Body of pancreas (tissue), 4 donors: ENCODE results near the gene LRRFIP1.

Experiments
- CTCF ChIP-seq, 7 experiments: fragments of 450-650 bp in 4 of 7; fragments of 200-600 bp in 3 of 7; sonication (generic) in 3 of 7; IDR thresholded peaks; one replicate each; pipeline ENCODE4 v1.5.1; 2016 to 2019; ENCODE audit warnings: antibody characterized with exemption in 7 of 7
- POLR2A ChIP-seq, 3 donors: fragments of 450-650 bp; IDR thresholded peaks; one replicate each; pipeline ENCODE4 v1.6.1; 2016; ENCODE audit warnings: antibody characterized with exemption in 3 of 3, mild to moderate bottlenecking in 2 of 3

- TF ChIP-seq POLR2A (IDR thresholded peaks at IDR 0.05): no peak
- no peak for TF ChIP-seq CTCF (IDR thresholded peaks at IDR 0.05)
Measured at GRCh38 chr2:237732790-237733381, 105.5 kb downstream of the LRRFIP1 start.
